ENCODE results near the gene SRGAP3.

Gene SRGAP3

GRCh38 chr3:9020426-9020825 lies 229.0 kb downstream of the SRGAP3 start:
- Histone ChIP-seq H3F3A (ENCODE audit: low read depth) (no peaks in the 10 kb centered on the region), H3K36me3 (ENCODE audit: insufficient read depth, low read length) (peaks cover 17% of the 10 kb centered on the region; the same call in 1 of the 2 replicates), H3K4me2 (ENCODE audit: low read depth, low read length, poor library complexity, severe bottlenecking) (no peak overlapping the region), H3K4me1 (ENCODE audit: insufficient read depth, low read length, poor library complexity, severe bottlenecking) (no peaks in the 10 kb centered on the region), H3K79me2 (ENCODE audit: insufficient read depth, low read length) (no peaks in the 10 kb centered on the region), H3K9ac (ENCODE audit: low read depth, low read length, poor library complexity, severe bottlenecking) (no peak overlapping the region), H2AFZ (ENCODE audit: low read length) (no peak overlapping the region), H3K27me3 (ENCODE audit: insufficient read depth, low read length, poor library complexity, severe bottlenecking) (no peaks in the 10 kb centered on the region), H3K9me2 (replicated peaks; ENCODE audit: low read depth, low read length) (no peaks in the 10 kb centered on the region), H3K9me3 (ENCODE audit: insufficient read depth, low read depth, low read length) (no peaks in the 10 kb centered on the region), H4K20me1 (ENCODE audit: insufficient read depth, low read length, poor library complexity, severe bottlenecking) (no peaks in the 10 kb centered on the region), H3K4me3 (ENCODE audit: low read length, poor library complexity, severe bottlenecking) (no peak overlapping the region)
- TF ChIP-seq CTCF (conservative IDR thresholded peaks at IDR 0.05; ENCODE audit: low read length): no peak
- no peak for TF ChIP-seq EZH2phosphoT487 (IDR thresholded peaks at IDR 0.05; ENCODE audit: borderline replicate concordance)

- no peaks in the 10 kb centered on the region for H4K20me1 ChIP-seq (ENCODE audit: insufficient read depth, low read length, poor library complexity, severe bottlenecking)
- no peak for TF ChIP-seq CTCF (conservative IDR thresholded peaks at IDR 0.05; ENCODE audit: low read length)
- TF ChIP-seq EZH2phosphoT487 (IDR thresholded peaks at IDR 0.05; ENCODE audit: borderline replicate concordance): no peak
- H3K9me2 ChIP-seq (replicated peaks; ENCODE audit: low read depth, low read length): no peaks in the 10 kb centered on the region
Measured at GRCh38 chr3:9019259-9019961, 230.0 kb downstream of the SRGAP3 start.

GRCh38 chr3:9015250-9015649 lies 234.2 kb downstream of the SRGAP3 start:
- no peaks in the 10 kb centered on the region for H3K9me2 ChIP-seq (replicated peaks; ENCODE audit: low read depth, low read length)
- H3K9me3 ChIP-seq (ENCODE audit: insufficient read depth, low read depth, low read length): no peaks in the 10 kb centered on the region
- no peaks in the 10 kb centered on the region for H3F3A ChIP-seq (ENCODE audit: low read depth)
- H2AFZ ChIP-seq (ENCODE audit: low read length): no peak overlapping the region
- peaks cover 11% of the 10 kb centered on the region for H3K4me1 ChIP-seq (ENCODE audit: insufficient read depth, low read length, poor library complexity, severe bottlenecking)
- H3K36me3 ChIP-seq (ENCODE audit: insufficient read depth, low read length): peaks cover 20% of the 10 kb centered on the region; the same call in 1 of the 2 replicates
- no peak overlapping the region for H3K4me2 ChIP-seq (ENCODE audit: low read depth, low read length, poor library complexity, severe bottlenecking)
- H3K79me2 ChIP-seq (ENCODE audit: insufficient read depth, low read length): no peaks in the 10 kb centered on the region
- H3K9ac ChIP-seq (ENCODE audit: low read depth, low read length, poor library complexity, severe bottlenecking): no peak overlapping the region
- no peaks in the 10 kb centered on the region for H3K27me3 ChIP-seq (ENCODE audit: insufficient read depth, low read length, poor library complexity, severe bottlenecking)
- no peaks in the 10 kb centered on the region for H4K20me1 ChIP-seq (ENCODE audit: insufficient read depth, low read length, poor library complexity, severe bottlenecking)
- TF ChIP-seq CTCF (conservative IDR thresholded peaks at IDR 0.05; ENCODE audit: low read length): no peak
- TF ChIP-seq EZH2phosphoT487 (IDR thresholded peaks at IDR 0.05; ENCODE audit: borderline replicate concordance): no peak
- H3K4me3 ChIP-seq (ENCODE audit: low read length, poor library complexity, severe bottlenecking): no peak overlapping the region

More at GRCh38 chr3:9019259-9019961, 230.0 kb downstream of the SRGAP3 start:
- H3F3A ChIP-seq (ENCODE audit: low read depth): no peaks in the 10 kb centered on the region
- peaks cover 9% of the 10 kb centered on the region; the same call in 1 of the 2 replicates for H3K36me3 ChIP-seq (ENCODE audit: insufficient read depth, low read length)
- no peak overlapping the region for H3K4me3 ChIP-seq (ENCODE audit: low read length, poor library complexity, severe bottlenecking)
- no peaks in the 10 kb centered on the region for H3K4me1 ChIP-seq (ENCODE audit: insufficient read depth, low read length, poor library complexity, severe bottlenecking)
- no peaks in the 10 kb centered on the region for H3K79me2 ChIP-seq (ENCODE audit: insufficient read depth, low read length)
- H3K9me3 ChIP-seq (ENCODE audit: insufficient read depth, low read depth, low read length): no peaks in the 10 kb centered on the region
- H2AFZ ChIP-seq (ENCODE audit: low read length): no peak overlapping the region
- H3K27me3 ChIP-seq (ENCODE audit: insufficient read depth, low read length, poor library complexity, severe bottlenecking): no peaks in the 10 kb centered on the region
- H3K9ac ChIP-seq (ENCODE audit: low read depth, low read length, poor library complexity, severe bottlenecking): no peak overlapping the region
- H3K4me2 ChIP-seq (ENCODE audit: low read depth, low read length, poor library complexity, severe bottlenecking): no peak overlapping the region

Measured in Loucy (cell line).